CD4-positive, alpha-beta T cell treated with Interleukin-21 for 1 hour (primary cell): ENCODE measurements around the gene SIK3.
"Not testable (repeated sequence)": the region's sequence is repeated elsewhere in the genome, so short reads cannot be mapped to it uniquely, and the experiment has no call there.

ENCODE experiments used
- DNase-seq: peaks from one replicate; pipeline ENCODE4 v3.0.0-alpha.2; 2020

The SIK3 gene

GRCh38 chr11:117098269-117099232, at the start of gene SIK3:
SIK3 (minus strand) TSS chr11:117098428; CDS start chr11:117098415, 13 bp downstream.
- DNase-seq: peak; percentile 95

GRCh38 chr11:117146521-117146920, 48.3 kb upstream of the SIK3 start:
- no peak for DNase-seq

GRCh38 chr11:117145393-117145761, 47.1 kb upstream of the SIK3 start:
- DNase-seq: peak; percentile 39

- peak; percentile 20 for DNase-seq
Observed at GRCh38 chr11:117144477-117145392, 46.5 kb upstream of the SIK3 start.

- peak; percentile 95 for DNase-seq
Observed at GRCh38 chr11:117143871-117144476, 45.7 kb upstream of the SIK3 start, which contains the start of gene PAFAH1B2. PAFAH1B2 (plus strand) TSS chr11:117144287; CDS start chr11:117152448, 8,161 bp downstream.

- peak; percentile 28 for DNase-seq
Observed at GRCh38 chr11:117143390-117143789, 45.2 kb upstream of the SIK3 start.

GRCh38 chr11:117137223-117138086, 39.2 kb upstream of the SIK3 start:
- not testable (repeated sequence) for DNase-seq

GRCh38 chr11:117134979-117135378, 36.8 kb upstream of the SIK3 start:
- DNase-seq: not testable (repeated sequence)

- no peak for DNase-seq
Observed at GRCh38 chr11:117134431-117134830, 36.2 kb upstream of the SIK3 start.

- no peak for DNase-seq
Observed at GRCh38 chr11:117130879-117131278, 32.7 kb upstream of the SIK3 start.

- not testable (repeated sequence) for DNase-seq
Observed at GRCh38 chr11:117130396-117130795, 32.2 kb upstream of the SIK3 start.

GRCh38 chr11:117128289-117128688, 30.1 kb upstream of the SIK3 start:
- DNase-seq: no peak

- DNase-seq: no peak
Observed at GRCh38 chr11:117127171-117127901, 29.1 kb upstream of the SIK3 start.

GRCh38 chr11:117126223-117126965, 28.2 kb upstream of the SIK3 start:
- DNase-seq: no peak

- DNase-seq: no peak
Observed at GRCh38 chr11:117122556-117122955, 24.3 kb upstream of the SIK3 start.

GRCh38 chr11:117121176-117121575, 22.9 kb upstream of the SIK3 start:
- DNase-seq: no peak

GRCh38 chr11:117117681-117118080, 19.5 kb upstream of the SIK3 start:
- no peak for DNase-seq

GRCh38 chr11:117112939-117113338, 14.7 kb upstream of the SIK3 start:
- not testable (repeated sequence) for DNase-seq

- not testable (repeated sequence) for DNase-seq
Observed at GRCh38 chr11:117112497-117112896, 14.3 kb upstream of the SIK3 start.

GRCh38 chr11:117110294-117110950, 12.2 kb upstream of the SIK3 start:
- DNase-seq: no peak
